ENCODE results near the gene KLHL36.

KLHL36 gene

DNA sequence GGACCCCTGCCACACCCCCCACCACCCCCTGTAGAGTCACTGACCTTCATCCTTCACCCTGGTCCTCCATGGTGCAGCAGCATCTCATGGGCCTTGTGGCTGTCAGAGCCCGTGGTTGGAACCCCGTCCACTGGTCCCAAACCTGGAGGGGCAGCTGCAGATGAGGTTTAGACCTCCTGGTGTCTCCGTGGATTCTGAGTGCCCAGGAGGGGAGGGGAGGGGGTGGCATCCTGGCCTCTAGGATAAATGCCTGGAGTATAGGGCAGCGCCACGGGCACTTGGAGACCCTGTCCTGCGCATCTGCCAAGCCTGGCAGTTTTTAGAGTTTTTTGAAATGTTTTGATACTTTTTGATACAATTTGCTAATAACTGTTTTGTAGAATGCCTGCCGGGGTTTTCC lies 17.5 kb downstream of the KLHL36 start:
- ChIA-PET CTCF (interaction anchor here (0.9 to 23.7 kb wide), 6 partner anchors 6 to 155 kb away, joined by 3 to 665 read pairs (median 16); no protein-coding TSS in a partner anchor), POLR2A (no interaction called here)
- no peak for TF ChIP-seq CTCF (IDR thresholded peaks at IDR 0.05; ENCODE audit: insufficient read depth, low read length, missing control alignments)
- no peak for DNase-seq (ENCODE audit: low read depth, low spot score)
- H3K4me3 ChIP-seq (ENCODE audit: low read depth, low read length): no peak overlapping the region

- POLR2A ChIA-PET: no interaction called here
- no peak for DNase-seq (ENCODE audit: low read depth, low spot score)
- no peak for TF ChIP-seq CTCF (IDR thresholded peaks at IDR 0.05; ENCODE audit: insufficient read depth, low read length, missing control alignments)
- CTCF ChIA-PET: interaction anchor here (0.9 to 23.7 kb wide), 3 partner anchors 45 to 162 kb away, joined by 3 to 665 read pairs (median 6); no protein-coding TSS in a partner anchor
- H3K4me3 ChIP-seq (ENCODE audit: low read depth, low read length): no peak overlapping the region
Observed at GRCh38 chr16:84667600-84668309, 19.4 kb downstream of the KLHL36 start.

GRCh38 chr16:84670063-84670462 lies 21.8 kb downstream of the KLHL36 start:
- no peak for TF ChIP-seq CTCF (IDR thresholded peaks at IDR 0.05; ENCODE audit: insufficient read depth, low read length, missing control alignments)
- H3K4me3 ChIP-seq (ENCODE audit: low read depth, low read length): no peak overlapping the region
- no peak for DNase-seq (ENCODE audit: low read depth, low spot score)
- ChIA-PET CTCF (interaction anchor here (0.7 to 23.7 kb wide), 8 partner anchors 9 to 192 kb away, joined by 3 to 665 read pairs (median 4); no protein-coding TSS in a partner anchor), POLR2A (interaction anchor here (0.5 kb wide), 1 partner anchor 18 kb away, joined by 3 read pairs; no protein-coding TSS in a partner anchor)

GRCh38 chr16:84672276-84673202 lies 24.2 kb downstream of the KLHL36 start:
- H3K4me3 ChIP-seq (ENCODE audit: low read depth, low read length): no peak overlapping the region
- peak; percentile 89 for TF ChIP-seq CTCF (IDR thresholded peaks at IDR 0.05; ENCODE audit: insufficient read depth, low read length, missing control alignments)
- DNase-seq (ENCODE audit: low read depth, low spot score): no peak
- POLR2A ChIA-PET: no interaction called here
- CTCF ChIA-PET: interaction anchor here (0.6 to 23.7 kb wide), 41 partner anchors 8 to 526 kb away, joined by 3 to 665 read pairs (median 4); partner anchors contain the start of gene KLHL36

- ChIA-PET CTCF (interaction anchor here (0.6 to 23.7 kb wide), 18 partner anchors 8 to 526 kb away, joined by 3 to 665 read pairs (median 12); partner anchors contain the start of gene KLHL36), POLR2A (no interaction called here)
- H3K4me3 ChIP-seq (ENCODE audit: low read depth, low read length): no peak overlapping the region
- TF ChIP-seq CTCF (IDR thresholded peaks at IDR 0.05; ENCODE audit: insufficient read depth, low read length, missing control alignments): no peak
- DNase-seq (ENCODE audit: low read depth, low spot score): no peak
Observed at GRCh38 chr16:84673203-84673535, 24.9 kb downstream of the KLHL36 start.

GRCh38 chr16:84673561-84673960 lies 25.2 kb downstream of the KLHL36 start:
- H3K4me3 ChIP-seq (ENCODE audit: low read depth, low read length): no peak overlapping the region
- no peak for DNase-seq (ENCODE audit: low read depth, low spot score)
- ChIA-PET POLR2A (no interaction called here), CTCF (interaction anchor here (1.2 to 23.7 kb wide), 11 partner anchors 7 to 163 kb away, joined by 3 to 665 read pairs (median 23); partner anchors contain the start of gene KLHL36)
- TF ChIP-seq CTCF (IDR thresholded peaks at IDR 0.05; ENCODE audit: insufficient read depth, low read length, missing control alignments): no peak
